Ovary (tissue), 3 donors: Measurements from ENCODE around the gene FUT1.

Experiments
- CTCF ChIP-seq, 3 donors: fragments of 450-650 bp in 2 of 3; fragments of 200-600 bp in 1 of 3; IDR thresholded peaks; one replicate each; pipeline versions ENCODE4 v1.5.1 to v1.8.0; 2016 to 2022; ENCODE audit warnings: antibody characterized with exemption in 3 of 3, mild to moderate bottlenecking in 1 of 3
- POLR2A ChIP-seq: fragments of 450-650 bp; IDR thresholded peaks from one replicate; pipeline ENCODE4 v1.6.1; 2017; ENCODE audit warnings: antibody characterized with exemption, mild to moderate bottlenecking, moderate library complexity
- donor health status: DM: no; HTN: no; CAD: no.

GRCh38 chr19:48796298-48797083, 44.0 kb upstream of the FUT1 start:
- TF ChIP-seq POLR2A (no peak), CTCF (IDR thresholded peaks at IDR 0.05) (no peak)
